GM19463 (cell line): ENCODE results near the gene ST6GALNAC3.
"Not testable (repeated sequence)": the region's sequence is repeated elsewhere in the genome, so short reads cannot be mapped to it uniquely, and the experiment has no call there.

Experiments used
- ATAC-seq: cut with Tn5 transposase; IDR thresholded peaks from one replicate; pipeline ENCODE4 v1.9.1; 2021; ENCODE audit warnings: mild to moderate bottlenecking, moderate library complexity; ENCODE audit not compliant: unreplicated experiment

ST6GALNAC3 gene

DNA sequence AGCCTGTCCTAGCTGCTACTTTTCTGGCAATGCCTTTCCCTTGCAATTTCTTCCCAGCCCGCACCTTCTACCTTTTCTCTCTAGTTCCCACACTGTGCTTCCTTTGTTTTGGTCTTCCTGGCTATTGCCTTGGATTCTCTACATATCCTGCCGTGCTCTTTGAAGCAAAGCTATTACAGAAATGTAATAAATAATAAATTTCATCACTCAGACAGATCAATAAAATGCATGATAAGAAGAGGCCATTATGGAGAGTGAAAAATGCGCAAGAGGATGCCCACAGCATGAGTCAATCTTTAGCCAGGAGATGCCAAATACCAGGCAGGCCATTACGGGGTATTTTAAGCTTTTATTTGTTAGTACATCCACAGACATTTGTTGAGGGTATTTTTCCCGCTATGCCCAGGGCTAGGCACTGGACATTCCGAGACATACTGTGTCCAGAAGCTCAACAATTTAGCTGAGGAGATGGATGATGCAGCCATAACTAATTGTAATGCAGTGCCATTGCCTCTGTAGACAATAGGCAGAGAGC is 163.6 kb downstream of the ST6GALNAC3 start:
- ATAC-seq = no peak

DNA sequence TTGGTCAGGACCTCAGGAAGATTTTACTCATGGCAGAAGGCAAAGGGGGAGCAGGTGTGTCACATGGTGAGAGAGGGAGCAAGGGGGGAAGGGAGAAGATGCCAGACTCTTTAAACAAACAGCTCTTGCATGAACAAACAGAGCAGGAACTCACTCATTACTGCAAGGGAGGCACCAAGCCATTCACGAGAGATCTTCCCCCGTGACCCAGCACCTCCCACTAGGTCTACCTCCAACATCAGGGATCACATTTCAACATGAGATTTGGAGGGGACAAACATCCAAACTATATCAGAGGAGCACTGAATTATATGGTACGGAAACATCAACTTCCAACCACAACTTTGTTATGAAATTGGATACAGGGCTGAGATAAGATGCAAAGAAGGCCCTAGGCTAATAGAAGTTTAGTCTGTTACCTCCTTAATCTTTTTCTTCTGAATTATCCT is 164.9 kb downstream of the ST6GALNAC3 start:
- no peak for ATAC-seq

DNA sequence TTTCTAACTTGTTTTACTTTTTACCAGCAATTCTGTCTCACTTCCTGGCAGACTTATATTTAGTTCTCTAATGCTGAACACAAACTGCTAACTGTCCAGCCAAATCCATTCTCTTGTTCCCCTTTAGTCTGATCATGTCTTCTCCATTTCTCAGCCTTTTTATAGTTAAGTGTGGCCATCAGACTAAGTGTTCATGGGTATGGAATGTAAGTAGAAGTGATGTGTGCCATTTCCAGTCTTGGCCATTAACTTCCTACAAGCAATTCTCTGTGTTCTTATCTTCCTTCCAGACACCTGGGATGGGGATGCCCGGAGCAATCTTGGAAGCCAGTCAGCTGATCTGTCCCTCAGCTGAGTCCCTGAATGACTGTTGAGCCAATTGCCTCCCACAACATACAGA is 165.8 kb downstream of the ST6GALNAC3 start:
- ATAC-seq = no peak

DNA sequence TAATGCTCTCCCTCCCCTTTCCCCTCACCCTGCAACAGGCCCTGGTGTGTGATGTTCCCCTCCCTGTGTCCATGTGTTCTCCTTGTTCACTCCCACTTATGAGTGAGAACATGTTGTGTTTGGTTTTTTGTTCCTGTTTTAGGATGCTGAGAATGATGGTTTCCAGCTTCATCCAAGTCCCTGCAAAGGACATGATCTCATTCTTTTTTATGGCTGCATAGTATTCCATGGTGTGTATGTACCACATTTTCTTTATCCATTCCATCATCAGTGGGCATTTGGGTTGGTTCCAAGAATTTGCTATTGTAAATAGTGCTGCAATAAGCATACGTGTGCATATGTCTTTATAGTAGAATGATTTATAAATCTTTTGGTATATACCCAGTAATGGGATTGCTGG is 168.0 kb downstream of the ST6GALNAC3 start:
- not testable (repeated sequence) for ATAC-seq

DNA sequence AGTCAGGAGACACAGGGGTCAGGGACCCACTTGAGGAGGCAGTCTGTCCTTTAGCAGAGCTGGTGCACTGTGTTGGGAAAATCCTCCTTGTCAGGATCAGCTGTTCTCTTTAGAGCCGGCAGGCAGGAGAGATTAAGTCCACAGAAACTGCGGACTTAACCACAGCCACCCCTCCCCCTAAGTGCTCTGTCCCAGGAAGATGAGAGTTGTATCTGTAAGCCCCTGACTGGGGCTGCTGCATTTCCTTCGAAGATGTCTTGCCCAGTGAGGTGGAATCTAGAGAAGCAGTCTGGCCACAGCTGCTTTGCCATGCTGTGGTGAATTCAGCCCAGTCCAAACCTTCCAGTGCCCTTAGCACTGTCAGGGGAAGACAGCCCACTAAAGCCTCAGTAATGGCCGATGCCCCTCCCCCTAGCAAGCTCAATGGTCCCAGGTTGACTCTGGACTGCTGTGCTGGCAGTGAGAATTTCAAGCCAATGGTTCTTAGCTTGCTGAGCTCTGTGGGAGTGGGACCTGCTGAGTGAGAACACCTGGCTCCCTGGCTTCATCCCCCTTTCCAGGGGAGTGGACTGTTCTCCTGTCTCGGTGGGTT is 172.8 kb downstream of the ST6GALNAC3 start:
- ATAC-seq = no peak

DNA sequence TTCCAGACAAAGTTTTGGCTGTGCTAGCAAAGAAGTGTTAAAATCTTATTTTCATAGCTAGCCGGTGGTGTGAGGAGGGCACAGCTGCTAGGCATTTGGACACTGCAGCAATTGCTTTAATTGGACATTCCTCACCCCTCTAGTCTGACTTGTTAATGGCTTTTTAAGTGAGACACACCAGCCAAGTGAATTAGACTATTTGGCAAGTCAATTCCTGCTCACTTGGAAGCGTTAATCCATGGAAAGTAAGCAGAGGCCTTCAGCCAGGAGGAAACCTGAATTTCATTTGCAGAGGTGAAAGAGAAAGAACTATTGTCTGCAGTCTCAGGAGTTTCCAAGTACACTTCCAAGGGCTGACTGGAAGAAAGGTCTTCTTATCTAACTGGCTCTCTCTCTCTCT is 175.7 kb downstream of the ST6GALNAC3 start:
- ATAC-seq = no peak

DNA sequence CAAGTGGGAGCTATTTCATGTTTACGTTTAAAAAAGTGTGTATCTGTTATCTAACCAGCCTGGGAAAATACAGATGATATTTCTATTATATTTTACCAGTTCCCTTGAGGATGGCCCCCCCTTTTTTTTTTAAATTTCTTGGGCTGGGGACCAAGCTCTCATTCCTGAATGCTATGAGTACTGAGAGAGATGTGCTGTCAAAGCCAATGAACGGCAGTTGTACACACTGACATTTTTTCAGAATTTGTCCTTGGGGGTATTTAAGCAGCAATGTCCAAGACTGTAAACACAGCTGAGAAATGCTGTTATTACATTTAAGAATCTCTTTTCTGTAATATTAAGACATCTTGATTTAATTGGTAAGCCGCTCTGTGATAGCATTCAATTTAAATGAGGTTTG is 177.9 kb downstream of the ST6GALNAC3 start:
- ATAC-seq = no peak

DNA sequence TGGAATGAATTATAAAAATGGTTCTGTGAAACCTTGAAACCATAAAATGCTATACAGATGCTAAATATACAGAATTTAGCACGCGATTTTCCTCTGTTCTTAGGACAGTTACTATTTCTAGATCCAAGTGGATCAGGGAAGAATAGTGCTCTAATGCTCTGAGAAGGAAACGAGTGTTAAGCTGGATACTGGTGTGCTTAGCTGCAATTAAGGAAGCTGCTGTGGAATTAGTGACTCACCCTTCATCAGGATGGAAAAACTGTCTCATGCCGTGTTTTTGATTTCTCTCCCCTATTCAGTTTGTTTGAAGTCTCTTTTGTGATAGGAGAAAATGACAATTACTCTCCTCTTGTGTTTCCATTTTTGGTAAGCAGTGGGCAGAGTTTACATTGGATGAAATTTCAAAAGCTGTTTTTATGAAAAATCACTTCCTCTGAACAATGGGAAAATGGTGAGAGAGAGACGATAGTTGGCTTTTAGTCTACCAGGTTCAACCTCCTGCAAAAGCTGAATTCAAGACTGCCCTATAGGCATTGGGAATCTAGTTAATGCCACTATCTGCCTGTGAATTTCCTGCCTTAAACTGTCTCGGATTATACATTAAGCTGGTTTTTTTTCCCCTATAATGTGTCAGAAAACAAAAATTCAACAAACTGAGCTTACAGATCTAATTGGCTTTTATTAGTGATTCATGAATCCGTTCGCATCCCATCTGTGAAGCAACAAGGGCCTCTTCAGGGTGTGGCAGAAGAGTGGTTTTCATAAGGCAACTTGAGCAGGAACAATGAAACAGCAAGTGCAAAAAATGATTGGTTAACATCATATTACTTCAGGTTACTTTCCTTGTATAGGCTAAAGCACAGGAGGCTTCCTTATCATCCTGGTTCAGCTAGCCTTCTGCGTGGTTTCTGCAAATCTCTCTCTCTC is 179.8 kb downstream of the ST6GALNAC3 start:
- no peak for ATAC-seq

DNA sequence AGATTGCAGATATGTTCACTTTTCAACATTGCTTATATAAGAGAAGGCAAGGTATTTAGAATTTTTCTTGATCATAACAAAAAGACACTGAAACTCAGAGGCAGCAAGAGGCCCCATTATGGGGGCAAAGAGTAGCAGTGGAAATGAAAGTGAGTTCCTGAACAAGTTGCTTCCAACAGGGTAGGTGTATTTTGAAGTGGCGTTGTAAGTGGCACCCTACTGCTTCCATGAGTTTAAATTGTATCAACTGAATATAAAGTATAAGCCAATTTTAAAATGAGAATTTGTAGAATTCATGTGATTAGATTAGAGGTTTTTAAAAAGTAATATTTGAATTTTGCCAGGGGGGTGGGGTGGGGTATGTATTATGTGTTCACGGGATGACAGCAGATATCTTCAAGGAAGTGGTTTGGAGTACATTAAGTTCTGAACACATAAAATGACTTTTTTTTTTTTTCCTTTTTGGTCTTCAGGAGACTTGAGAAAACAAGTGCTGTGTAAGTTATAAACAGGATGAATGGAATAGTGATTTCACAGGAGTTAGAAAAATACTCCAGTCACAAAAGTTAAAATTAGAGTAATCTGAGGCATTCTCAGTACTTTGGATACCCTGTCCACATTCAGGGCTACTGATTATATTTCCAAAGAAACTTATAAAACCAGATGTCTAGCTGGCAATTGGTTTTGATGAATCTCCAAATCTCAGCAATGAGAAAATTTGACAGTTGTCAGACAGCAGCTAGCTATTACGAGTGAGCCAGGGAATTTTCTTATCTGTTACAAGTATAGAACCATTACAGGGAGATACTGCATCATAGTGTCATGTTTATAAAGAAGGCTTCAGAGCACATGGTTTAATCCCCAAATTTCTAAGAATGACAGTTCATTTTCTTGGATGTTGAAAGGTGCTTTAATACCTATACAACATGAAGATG is 182.0 kb downstream of the ST6GALNAC3 start:
- ATAC-seq = no peak

DNA sequence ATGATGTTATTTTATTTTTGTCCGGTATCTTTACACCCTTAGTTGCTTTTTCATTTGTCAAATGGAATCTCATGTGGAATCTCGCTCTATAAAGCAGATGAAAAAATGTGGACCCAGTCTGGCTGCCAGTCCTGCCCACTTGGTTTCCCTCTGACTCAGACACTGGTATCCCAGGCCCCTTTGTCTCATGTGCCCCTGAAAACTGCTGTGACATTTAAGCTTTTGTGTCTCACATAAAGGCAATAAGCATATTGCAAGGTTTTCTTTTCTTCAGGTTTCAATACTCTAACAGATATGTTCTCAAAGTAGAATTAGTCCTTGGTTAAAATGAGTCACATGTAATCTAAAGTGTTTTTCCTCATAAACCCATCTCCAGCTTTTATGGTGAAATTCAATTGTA is 183.3 kb downstream of the ST6GALNAC3 start:
- no peak for ATAC-seq

DNA sequence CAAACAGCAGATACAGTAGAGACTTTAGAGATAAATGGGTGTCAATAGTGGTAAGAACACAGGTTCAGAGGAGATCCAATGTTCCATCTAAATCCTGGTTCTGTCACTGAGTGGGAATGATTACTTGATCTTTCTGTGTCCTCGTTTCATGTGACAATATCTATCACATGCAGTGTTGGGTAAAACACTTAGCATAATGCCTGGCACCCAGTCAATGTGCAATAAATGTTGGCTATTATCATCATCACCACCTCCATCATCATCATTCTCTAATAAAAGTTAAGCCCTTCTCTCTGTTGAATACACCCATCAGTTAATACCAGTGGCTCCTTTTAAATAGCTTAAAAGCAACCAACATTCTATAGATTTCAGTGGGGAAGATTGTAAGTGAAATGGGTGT is 184.7 kb downstream of the ST6GALNAC3 start:
- ATAC-seq = no peak

DNA sequence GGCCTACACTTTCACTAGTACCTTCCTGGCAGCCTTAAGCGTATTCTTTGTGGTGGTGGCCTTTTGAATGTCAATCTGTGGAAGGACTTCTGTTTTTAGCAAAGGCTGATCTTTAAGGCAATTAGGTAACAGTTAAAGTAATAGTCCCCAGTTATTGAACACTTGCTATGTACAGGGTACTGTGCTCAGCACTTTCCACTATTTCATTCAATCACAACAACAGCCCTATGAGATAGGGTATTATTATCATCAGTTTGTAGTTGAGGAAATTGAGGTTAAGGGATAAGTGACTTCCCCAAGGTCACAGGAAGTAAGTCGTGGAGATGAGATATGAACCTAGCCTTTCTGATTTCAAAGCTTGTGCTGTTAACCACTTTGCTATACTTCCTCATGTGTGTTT is 185.7 kb downstream of the ST6GALNAC3 start:
- ATAC-seq = no peak

DNA sequence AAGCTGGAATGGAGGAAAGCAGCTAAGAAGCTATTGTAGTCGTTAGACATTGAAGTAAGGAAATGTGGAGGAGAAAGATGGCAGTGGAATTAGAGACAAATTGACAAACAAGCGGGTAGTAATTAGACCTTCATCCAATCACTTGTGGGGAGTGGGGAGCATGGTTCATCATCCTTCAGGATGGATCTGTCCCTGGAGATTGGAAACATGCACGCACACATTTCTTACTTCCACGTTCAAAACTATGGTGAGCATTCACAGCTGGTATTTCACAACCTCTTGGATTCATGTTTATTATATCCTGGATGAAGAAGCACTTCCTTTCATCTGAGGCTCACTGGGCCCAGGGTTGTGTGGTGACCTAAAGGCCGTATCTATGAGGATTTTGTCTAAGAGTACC is 188.1 kb downstream of the ST6GALNAC3 start:
- no peak for ATAC-seq

DNA sequence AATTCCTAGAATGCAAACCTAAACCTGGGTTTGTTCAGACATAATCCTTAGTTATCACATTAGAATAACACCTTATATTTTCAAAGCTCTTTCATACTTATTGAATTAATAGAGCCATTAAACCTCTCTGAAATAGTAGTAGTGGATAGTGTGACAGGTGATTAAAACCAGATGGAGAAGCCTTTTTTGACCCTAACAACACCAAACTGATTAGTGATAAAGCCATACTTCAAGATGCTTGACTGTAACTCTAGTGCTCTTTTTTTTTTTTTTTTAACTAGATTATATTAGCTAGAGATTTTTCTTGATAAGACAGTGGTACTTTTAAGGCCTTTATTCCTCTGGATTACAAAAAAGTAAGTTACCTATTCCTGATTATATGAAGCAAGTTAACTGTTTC is 190.1 kb downstream of the ST6GALNAC3 start:
- no peak for ATAC-seq

DNA sequence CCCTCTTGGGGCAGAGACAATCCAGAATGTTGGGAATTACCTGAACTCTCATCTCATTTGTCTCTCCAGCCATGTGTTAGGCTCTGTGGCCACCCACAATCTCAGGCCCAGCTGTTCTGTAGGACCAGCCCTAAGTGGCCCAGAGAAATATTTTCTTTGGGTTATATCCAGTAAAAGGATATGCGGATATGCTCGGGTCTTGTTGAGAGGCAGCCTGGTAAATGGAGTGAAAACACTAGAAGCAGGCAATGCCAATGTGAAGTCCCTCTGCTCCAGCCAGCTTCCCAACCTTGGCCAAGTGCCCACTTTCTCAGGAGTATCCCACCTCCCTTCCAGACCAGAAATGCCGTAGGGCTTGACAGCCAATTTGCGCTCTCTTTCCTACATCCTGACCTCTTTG is 192.2 kb downstream of the ST6GALNAC3 start:
- no peak for ATAC-seq

DNA sequence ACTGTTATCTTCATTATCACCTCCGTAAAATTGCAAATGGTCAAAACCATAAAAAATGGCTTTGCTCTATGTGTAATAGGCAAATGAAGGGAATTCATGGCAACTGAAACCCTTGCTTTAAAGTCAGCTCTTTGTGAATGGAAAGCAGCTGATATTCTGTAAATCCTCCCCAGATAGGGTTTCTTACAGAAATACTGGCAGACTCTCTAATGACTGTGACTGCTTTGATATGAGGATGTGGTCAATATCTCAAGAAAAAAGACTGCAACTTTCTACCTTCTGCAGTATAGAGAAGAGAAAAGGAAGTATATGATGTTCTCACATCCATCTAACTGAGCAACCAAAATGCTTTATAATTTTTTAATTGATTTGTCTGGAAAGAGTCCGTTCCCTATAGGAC is 193.1 kb downstream of the ST6GALNAC3 start:
- no peak for ATAC-seq

DNA sequence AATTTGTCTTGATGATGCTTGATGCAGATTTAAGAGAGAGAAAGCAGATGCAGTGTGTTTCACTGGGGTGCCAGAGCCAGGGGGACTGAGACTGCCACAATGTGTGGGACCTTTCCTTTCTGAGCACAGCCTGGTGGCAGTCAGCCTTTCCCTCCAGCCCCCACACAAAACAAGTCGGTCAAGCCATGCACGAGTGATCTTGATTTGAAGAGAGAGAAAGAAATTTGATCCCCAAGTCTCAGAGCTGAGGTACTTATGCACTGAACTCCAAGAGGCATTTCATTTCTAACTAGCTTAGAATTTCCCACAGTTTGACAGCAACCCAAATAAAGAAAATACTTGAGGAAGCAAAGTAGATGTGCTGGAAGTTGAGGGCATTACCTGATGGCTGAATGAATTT is 193.8 kb downstream of the ST6GALNAC3 start:
- no peak for ATAC-seq

DNA sequence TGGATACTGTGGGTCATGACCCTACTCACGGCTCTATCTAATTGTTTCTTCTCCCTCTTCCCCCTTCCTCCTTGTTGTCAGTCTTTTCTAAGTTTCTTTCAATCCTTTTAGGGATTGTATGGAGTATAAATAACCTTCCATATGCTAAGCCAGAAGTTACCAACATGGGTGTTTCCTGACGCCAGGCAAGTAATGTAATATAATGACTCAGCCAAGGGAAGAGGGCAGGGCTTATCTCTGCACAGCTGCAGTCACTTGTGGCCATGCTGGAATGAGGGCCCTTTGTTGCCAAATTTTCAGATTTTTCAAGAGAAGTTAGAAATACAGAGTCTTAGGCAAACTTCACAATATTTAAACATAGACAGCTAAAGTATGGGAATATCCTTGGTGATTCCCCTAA is 194.6 kb downstream of the ST6GALNAC3 start:
- no peak for ATAC-seq

DNA sequence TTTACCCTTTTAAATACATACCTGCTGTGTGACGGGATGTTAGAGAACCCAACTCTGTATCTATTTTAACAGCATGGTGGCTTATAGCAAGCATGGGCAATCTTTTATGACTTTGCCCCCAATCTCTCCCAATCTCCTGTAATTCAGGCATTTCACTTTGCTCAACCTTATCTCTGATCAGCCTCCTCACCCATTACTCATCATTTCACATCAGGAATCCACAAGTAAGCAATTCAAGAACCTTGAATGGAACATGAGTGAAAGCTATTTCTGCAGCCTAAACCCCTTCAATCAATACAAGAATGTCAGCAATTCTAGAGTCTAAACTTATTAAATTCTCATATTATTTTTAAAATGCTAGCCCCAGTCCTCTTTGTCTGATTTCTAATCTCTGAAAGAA is 199.8 kb downstream of the ST6GALNAC3 start:
- no peak for ATAC-seq

DNA sequence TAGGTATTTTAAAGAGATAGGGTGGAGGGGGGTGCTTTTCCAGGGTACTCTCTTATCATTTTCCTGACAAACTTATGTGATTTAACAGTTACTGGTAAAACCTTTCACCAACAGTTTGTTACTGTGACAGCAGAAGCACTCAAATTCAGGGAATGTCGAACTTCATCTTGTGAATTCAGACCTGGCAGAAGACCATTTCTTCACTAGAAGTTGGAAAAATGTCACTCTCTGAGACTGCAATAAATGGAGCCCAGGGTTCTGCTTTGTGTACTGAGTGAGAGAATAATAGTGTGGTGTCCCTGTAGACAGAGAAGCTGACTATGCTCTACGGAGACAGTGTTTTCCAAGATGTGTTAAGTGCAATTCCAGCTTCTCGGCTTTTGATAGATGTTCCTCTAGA is 200.2 kb downstream of the ST6GALNAC3 start:
- no peak for ATAC-seq

DNA sequence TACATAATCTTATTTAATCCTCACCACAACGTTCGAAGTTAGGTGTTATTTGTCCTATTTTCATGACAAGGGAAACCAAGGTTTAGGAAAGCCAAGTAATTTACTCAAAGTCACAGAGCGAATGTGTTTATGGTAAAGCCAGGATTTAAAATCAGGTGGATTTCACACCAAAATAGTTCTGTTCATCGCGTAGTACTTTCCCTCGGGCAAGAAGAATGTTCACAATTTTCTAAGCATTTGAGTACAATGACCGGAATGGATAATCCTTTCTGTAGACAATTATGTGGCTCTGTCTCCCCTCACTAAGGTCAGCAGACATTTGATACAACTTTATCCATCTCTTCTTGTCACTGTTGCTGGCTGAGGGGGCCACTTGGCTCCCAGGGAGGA is 204.2 kb downstream of the ST6GALNAC3 start:
- no peak for ATAC-seq
